Measurements from ENCODE around the gene ZNF222.

The ZNF222 gene

DNA sequence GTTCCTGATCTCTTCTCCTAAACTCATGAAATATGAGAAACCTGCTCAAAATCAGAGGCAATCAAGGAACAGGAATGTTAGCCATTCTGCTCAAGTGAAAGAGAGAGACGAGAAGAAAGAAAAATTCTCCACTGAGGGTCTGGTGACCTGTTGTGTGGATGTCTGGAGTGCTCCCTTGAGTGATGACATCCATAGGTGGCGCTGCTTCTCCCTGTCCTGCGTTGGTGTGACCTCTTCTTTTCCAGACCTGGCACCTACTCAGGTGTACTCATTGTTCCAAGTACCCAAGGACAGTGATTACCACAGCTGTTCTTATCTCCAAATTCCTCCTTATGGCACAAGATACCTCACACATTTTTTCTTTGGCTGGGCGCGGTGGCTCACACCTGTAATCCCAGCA lies 30.7 kb downstream of the ZNF222 start:
- no peak for DNase-seq

DNA sequence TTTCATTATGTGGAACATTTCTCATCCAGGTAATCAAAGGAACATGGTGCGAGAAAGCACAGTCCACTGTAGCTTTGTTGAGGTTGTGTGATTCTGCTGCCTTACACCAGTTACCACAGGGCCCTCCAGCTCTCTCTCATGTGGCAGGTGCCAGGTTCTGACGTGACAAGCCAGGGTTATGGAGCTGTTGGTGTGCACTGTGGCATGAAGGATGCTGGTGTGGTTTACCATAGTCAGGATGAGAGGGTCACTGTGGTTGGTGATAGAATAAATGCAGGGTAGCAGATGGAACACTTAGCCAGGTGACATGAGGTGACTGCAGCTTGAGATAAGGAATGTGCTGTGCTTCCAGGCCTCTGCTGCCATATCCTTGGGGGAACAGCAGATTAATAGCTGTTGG lies 34.0 kb downstream of the ZNF222 start:
- no peak for DNase-seq

DNA sequence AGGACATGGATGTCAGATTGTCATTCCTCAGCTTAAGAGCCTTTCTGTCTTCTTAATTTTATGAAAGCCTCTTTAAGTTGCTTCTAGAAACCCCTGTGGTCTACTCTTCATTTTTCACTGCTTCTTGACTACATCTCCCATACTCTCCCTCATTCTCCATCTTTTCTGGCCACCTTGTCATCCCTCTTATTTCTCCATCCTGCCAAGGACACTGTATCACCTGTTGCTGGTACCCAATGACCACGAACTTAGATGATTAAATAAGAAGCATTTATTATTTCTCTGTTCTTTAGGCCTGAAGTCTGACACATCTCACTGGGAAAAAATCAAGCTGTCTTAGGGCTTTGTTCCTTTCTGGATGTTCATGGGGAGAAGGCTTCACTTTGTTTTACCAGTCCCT lies 35.9 kb downstream of the ZNF222 start:
- DNase-seq = no peak

DNA sequence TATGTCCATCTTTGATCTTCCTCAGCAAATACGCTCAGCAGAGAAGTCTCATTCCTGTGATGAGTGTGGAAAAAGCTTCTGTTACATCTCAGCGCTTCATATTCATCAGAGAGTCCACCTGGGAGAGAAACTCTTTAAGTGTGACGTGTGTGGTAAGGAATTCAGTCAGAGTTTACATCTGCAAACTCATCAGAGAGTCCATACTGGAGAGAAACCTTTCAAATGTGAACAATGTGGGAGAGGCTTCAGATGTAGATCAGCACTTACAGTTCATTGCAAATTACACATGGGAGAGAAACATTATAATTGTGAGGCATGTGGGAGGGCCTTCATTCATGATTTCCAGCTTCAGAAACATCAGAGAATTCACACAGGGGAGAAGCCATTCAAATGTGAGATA lies 41.1 kb downstream of the ZNF222 start:
- DNase-seq = no peak

DNA sequence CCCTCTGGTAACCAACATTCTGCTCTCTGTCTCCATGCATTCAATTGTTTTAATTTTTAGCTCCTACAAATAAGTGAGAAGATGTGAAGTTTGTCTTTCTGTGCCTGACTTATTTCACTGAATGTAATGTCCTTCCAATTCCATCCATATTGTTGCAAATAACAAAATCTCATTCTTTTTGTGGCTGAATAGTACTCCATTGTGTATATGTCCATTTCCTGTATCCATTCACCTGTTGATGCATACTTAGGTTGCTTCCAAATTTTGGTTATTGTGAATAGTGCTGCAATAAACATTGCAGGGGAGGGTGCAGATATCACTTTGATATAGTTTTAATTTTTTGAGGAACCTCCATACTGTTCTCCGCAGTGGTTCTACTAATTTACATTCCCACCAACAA lies 44.2 kb downstream of the ZNF222 start:
- no peak for DNase-seq

DNA sequence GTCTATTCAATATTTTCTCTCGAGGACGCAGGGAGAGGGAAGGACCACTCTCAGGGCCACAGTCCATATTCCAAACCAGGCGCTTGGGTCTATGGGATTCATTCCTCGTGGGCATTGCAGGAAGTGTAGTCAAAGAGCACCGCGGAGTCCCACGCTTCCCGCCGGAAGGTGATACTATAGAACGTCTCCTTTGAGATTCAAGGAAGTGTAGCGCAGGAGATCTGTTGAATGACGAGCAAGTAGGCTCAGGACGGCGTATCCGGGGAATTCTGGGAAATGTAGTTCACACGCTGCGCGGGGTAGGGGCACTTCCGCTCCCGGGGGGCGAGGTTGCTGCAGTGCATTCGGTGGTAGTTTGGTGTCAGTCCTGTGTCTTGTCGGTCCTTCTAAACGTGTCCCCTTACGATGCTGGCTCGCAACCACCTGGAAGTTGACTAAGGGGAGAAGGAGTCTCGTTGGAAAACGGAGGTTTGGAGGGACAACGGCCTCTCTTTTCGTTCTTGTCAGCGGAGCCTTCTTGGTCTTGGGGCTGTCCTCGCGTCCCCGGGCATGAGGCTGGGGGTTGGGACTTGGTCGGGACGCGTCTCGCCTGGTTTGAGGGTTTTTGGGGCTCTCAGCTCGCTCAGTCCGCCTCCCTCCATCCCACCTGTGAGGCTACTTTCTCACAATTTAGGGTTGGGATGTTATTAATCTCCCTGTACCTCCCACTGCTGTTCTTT lies 46.8 kb downstream of the ZNF222 start, which contains the start of gene ZNF284:
ZNF284 (plus strand) TSS at position 336 of the 719 bp plus-strand sequence. CDS start 4,231 bp downstream, outside the sequence.
- DNase-seq = peak; percentile 14

DNA sequence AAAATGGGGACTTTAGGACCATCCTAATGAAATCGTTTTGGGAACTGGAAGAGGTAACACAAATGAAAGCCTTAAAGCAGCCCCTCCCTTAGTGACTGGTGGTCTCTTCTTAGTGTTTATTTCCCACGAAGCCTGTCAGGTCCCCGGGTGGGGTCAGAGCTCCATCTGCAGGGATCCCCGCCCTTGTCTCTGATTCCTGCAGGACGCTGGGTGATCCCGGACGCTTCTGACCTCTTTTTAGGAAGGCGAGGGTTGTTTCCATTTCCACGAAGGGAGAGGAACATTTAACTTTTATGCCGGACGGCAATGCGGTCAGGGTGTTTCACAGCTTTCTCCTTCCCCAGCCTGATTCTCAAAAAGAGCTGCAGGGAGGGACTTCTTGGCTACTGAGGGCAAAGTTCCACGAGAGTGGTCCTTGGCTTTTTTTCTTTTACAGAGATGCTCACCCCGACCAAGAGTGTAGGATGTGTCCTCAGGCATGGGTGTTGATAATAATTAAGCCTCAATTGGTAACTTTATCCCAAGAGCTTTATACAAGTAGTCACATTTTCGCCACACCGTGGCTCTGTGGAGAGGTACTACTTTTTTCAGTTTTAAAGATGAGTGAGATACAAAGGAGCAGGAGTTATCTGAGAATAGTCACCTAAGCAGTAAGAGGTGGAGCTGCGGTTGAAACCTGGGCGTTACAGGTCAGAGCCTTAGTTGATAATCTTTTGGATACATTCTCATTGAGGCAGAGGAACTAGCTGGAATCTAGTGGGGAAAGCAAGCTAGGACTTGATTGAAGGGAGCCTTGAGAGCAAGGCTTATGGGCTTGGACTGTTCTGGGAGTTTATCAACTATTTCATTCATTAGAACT lies 47.6 kb downstream of the ZNF222 start:
- DNase-seq = no peak

DNA sequence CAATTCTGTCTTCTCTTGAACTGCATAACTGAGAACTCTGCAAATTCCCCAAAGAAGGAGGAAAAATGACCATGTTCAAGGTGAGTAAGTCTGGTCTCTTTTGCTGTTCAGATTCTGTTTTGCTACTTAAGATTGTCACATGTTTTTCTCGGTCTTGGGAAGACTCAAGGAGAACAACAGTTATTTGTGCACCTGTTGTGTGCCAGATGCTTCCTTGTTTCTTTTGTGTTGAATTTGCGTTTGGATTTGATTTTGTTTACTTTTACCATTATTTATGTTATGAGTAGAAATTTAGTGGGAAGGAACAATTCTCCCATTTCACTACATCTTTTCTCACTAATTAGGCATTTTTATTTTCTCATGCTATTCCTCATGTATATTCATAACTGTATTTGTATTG lies 51.1 kb downstream of the ZNF222 start:
- DNase-seq = no peak

Measured in GOT3 (cell line).